GM21447 (cell line): ENCODE measurements around the gene NEK3.
A peak's percentile ranks its signal among the peaks of the same experiment; 100 is the strongest.
"Not testable (repeated sequence)": the region's sequence is repeated elsewhere in the genome, so short reads cannot be mapped to it uniquely, and the experiment has no call there.

Experiments used
- ATAC-seq: cut with Tn5 transposase; IDR thresholded peaks from one replicate; pipeline ENCODE4 v1.9.1; 2021; ENCODE audit not compliant: unreplicated experiment

Gene NEK3

GRCh38 chr13:52170828-52171391 is 11.5 kb upstream of the NEK3 start:
- not testable (repeated sequence) for ATAC-seq

GRCh38 chr13:52169839-52170238 is 10.4 kb upstream of the NEK3 start:
- ATAC-seq, result no peak

GRCh38 chr13:52165411-52165810 is 6.0 kb upstream of the NEK3 start:
- ATAC-seq, result no peak

- no peak for ATAC-seq
These were observed 5.6 kb upstream of the NEK3 start for GRCh38 chr13:52164989-52165388.

- not testable (repeated sequence) for ATAC-seq
These were observed 4.5 kb upstream of the NEK3 start for GRCh38 chr13:52163878-52164277.

- ATAC-seq, result no peak
These were observed 3.1 kb upstream of the NEK3 start for GRCh38 chr13:52162279-52163101.

- no peak for ATAC-seq
These were observed 1.8 kb upstream of the NEK3 start for GRCh38 chr13:52161181-52161646.

- no peak for ATAC-seq
These were observed 1.1 kb upstream of the NEK3 start for GRCh38 chr13:52160506-52160905.

GRCh38 chr13:52160053-52160452 is 656 bp upstream of the NEK3 start:
- no peak for ATAC-seq

GRCh38 chr13:52158629-52159158 is 703 bp downstream of the NEK3 start:
- ATAC-seq, result peak; percentile 44

GRCh38 chr13:52156724-52157261 is 2.6 kb downstream of the NEK3 start:
- ATAC-seq, result no peak

GRCh38 chr13:52155177-52155576 is 4.2 kb downstream of the NEK3 start:
- ATAC-seq, result no peak

- ATAC-seq, result no peak
These were observed 12.2 kb downstream of the NEK3 start for GRCh38 chr13:52147225-52147624.

- no peak for ATAC-seq
These were observed 18.1 kb downstream of the NEK3 start for GRCh38 chr13:52141299-52141698.

- ATAC-seq, result no peak
These were observed 21.9 kb downstream of the NEK3 start for GRCh38 chr13:52137489-52137888.

- no peak for ATAC-seq
These were observed 22.6 kb downstream of the NEK3 start for GRCh38 chr13:52136763-52137162.

- ATAC-seq, result no peak
These were observed 28.8 kb downstream of the NEK3 start for GRCh38 chr13:52130641-52131040.

- ATAC-seq, result peak; percentile 74
These were observed 30.4 kb downstream of the NEK3 start, which contains the start of gene NEK5 for GRCh38 chr13:52128714-52129700. Gene NEK5 (minus strand): TSS chr13:52129073. CDS start chr13:52127482, 1,591 bp downstream.

- peak; percentile 64 for ATAC-seq
These were observed 31.4 kb downstream of the NEK3 start for GRCh38 chr13:52127783-52128702.

GRCh38 chr13:52127378-52127777 is 32.0 kb downstream of the NEK3 start:
- no peak for ATAC-seq
